ENCODE data around the gene TSHR.

DNA sequence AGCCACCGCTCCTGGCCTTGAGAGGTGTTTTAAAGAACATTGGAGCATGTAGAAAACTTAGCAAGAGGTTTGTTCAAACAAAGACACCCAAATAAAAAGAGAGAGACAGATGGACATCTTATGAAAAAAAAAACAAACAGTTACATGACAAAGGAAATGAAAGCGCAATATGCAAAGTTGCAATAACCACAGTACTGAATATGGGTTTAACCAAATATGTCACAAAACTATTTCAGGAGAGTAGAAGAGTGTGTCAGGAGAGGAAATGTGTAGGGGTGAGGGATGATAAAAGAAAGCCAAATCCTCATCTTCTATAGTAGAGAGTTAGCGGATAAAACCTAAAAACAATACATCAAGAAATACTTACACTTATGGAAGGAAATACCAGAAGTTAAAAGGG is 166.9 kb downstream of the TSHR start:
- TF ChIP-seq ZFP30 (CRISPR knock-in tag; IDR thresholded peaks at IDR 0.05) (no peak), ISL1 (CRISPR knock-in tag; IDR thresholded peaks at IDR 0.05) (no peak), ZNF70 (CRISPR knock-in tag; IDR thresholded peaks at IDR 0.05) (no peak), CSDC2 (CRISPR knock-in tag; IDR thresholded peaks at IDR 0.05) (no peak), GLIS3 (CRISPR knock-in tag; IDR thresholded peaks at IDR 0.05) (no peak), ZC3H10 (CRISPR knock-in tag; IDR thresholded peaks at IDR 0.05) (no peak), ARNTL (CRISPR knock-in tag; IDR thresholded peaks at IDR 0.05; ENCODE audit: borderline replicate concordance, low read depth) (no peak), RARB (CRISPR knock-in tag; IDR thresholded peaks at IDR 0.05) (no peak), ESRRG (CRISPR knock-in tag; IDR thresholded peaks at IDR 0.05) (no peak), SNAI2 (CRISPR knock-in tag; IDR thresholded peaks at IDR 0.05) (no peak)
- TF ChIP-seq, protein P1, sequence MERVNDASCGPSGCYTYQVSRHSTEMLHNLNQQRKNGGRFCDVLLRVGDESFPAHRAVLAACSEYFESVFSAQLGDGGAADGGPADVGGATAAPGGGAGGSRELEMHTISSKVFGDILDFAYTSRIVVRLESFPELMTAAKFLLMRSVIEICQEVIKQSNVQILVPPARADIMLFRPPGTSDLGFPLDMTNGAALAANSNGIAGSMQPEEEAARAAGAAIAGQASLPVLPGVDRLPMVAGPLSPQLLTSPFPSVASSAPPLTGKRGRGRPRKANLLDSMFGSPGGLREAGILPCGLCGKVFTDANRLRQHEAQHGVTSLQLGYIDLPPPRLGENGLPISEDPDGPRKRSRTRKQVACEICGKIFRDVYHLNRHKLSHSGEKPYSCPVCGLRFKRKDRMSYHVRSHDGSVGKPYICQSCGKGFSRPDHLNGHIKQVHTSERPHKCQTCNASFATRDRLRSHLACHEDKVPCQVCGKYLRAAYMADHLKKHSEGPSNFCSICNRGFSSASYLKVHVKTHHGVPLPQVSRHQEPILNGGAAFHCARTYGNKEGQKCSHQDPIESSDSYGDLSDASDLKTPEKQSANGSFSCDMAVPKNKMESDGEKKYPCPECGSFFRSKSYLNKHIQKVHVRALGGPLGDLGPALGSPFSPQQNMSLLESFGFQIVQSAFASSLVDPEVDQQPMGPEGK (CRISPR knock-in tag; IDR thresholded peaks at IDR 0.05; ENCODE audit: borderline replicate concordance) = no peak
- TF ChIP-seq, protein P2, sequence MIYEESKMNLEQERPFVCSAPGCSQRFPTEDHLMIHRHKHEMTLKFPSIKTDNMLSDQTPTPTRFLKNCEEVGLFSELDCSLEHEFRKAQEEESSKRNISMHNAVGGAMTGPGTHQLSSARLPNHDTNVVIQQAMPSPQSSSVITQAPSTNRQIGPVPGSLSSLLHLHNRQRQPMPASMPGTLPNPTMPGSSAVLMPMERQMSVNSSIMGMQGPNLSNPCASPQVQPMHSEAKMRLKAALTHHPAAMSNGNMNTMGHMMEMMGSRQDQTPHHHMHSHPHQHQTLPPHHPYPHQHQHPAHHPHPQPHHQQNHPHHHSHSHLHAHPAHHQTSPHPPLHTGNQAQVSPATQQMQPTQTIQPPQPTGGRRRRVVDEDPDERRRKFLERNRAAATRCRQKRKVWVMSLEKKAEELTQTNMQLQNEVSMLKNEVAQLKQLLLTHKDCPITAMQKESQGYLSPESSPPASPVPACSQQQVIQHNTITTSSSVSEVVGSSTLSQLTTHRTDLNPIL (CRISPR knock-in tag; IDR thresholded peaks at IDR 0.05; ENCODE audit: low read depth) = no peak

Measured in SK-N-SH treated with all-trans-retinoic acid at 6 μM for 48 hours (cell line).